ENCODE measurements around the gene THEM5. TPM values are rescaled to one million over a fixed set of nuclear protein-coding genes. Genes with fewer than 3 reads are reported as not detected.
"Not testable (repeated sequence)": the region's sequence is repeated elsewhere in the genome, so short reads cannot be mapped to it uniquely, and the experiment has no call there.

The THEM5 gene
- total RNA-seq, 4 donors from 2014 or later, result not detected

DNA sequence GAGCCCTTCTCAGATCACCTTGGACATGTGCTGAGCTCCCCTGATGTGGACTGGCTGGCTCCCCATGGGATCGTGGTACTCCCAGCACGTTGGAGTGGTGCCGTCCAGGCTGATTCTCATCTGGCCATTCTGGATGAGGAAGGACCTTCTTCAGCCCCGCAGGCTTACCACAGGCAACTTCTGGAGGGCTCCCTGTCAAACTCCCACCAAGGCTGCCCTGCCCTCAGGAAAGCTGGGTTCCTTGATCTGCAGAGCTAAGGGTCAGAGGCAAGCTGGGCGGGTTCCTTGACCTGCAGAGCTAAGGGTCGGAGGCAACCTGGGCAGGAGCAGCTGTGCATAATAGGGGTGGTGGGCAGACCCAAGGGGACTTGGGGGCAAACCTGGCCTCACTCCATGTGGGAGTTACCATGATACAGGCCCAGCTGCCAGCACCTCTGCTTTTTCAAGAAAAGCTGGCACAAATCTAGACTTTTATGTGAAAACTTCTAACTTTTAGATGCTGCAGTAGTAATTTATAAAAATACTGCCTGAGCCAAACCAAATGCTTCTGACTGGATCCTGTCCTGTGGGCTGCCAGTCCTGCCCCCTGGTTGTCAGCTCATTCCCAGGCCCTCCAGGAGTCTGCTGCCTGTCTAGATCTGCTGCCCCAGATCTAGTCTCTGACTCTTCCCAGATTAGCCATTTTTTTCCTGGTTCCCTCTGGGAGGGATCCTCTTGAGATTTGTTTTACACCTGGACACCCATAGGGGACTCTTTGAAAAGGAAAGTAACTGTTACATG, 5.6 kb upstream of the THEM5 start:
- intact Hi-C loops (cut with DNase I), result no loop called here
- DNase-seq, result no peak
- Histone ChIP-seq H3K4me1 (no peaks in the 10 kb centered on the region), H3K27ac (no peak overlapping the region), H3K27me3 (no peaks in the 10 kb centered on the region), H3K9me3 (no peaks in the 10 kb centered on the region), H3K4me3 (replicated peaks in 1 of 3) (no peak overlapping the region), H3K36me3 (no peaks in the 10 kb centered on the region)
- no peak for TF ChIP-seq POLR2A (IDR thresholded peaks at IDR 0.05)
- TF ChIP-seq, protein P1, sequence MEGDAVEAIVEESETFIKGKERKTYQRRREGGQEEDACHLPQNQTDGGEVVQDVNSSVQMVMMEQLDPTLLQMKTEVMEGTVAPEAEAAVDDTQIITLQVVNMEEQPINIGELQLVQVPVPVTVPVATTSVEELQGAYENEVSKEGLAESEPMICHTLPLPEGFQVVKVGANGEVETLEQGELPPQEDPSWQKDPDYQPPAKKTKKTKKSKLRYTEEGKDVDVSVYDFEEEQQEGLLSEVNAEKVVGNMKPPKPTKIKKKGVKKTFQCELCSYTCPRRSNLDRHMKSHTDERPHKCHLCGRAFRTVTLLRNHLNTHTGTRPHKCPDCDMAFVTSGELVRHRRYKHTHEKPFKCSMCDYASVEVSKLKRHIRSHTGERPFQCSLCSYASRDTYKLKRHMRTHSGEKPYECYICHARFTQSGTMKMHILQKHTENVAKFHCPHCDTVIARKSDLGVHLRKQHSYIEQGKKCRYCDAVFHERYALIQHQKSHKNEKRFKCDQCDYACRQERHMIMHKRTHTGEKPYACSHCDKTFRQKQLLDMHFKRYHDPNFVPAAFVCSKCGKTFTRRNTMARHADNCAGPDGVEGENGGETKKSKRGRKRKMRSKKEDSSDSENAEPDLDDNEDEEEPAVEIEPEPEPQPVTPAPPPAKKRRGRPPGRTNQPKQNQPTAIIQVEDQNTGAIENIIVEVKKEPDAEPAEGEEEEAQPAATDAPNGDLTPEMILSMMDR (IDR thresholded peaks at IDR 0.05), result no peak
- WGBS, 2 donors, result 85 to 96% methylated on average over 6 of the region's 6 CpGs

GRCh38 chr1:151858030-151858746, 4.7 kb upstream of the THEM5 start:
- Histone ChIP-seq H3K27me3 (no peaks in the 10 kb centered on the region), H3K27ac (no peak overlapping the region), H3K4me1 (no peaks in the 10 kb centered on the region), H3K9me3 (no peaks in the 10 kb centered on the region), H3K36me3 (no peaks in the 10 kb centered on the region), H3K4me3 (replicated peaks in 1 of 3) (no peak overlapping the region)
- no peak for DNase-seq
- intact Hi-C loops (cut with DNase I), result no loop called here
- 75 to 91% methylated on average over 3 of the region's 3 CpGs for WGBS, 2 donors
- TF ChIP-seq, protein P1 (IDR thresholded peaks at IDR 0.05), result no peak
- TF ChIP-seq POLR2A (IDR thresholded peaks at IDR 0.05), result no peak

GRCh38 chr1:151855933-151856332, 2.4 kb upstream of the THEM5 start:
- no peaks in the 10 kb centered on the region for H3K36me3 ChIP-seq
- no peak overlapping the region for H3K4me3 ChIP-seq (replicated peaks in 1 of 3)
- no peak for DNase-seq
- no peaks in the 10 kb centered on the region for H3K27me3 ChIP-seq
- no peaks in the 10 kb centered on the region for H3K9me3 ChIP-seq
- H3K27ac ChIP-seq, result no peak overlapping the region
- no peaks in the 10 kb centered on the region for H3K4me1 ChIP-seq
- 72 to 73% methylated on average over 4 of the region's 4 CpGs for WGBS, 2 donors
- TF ChIP-seq POLR2A (IDR thresholded peaks at IDR 0.05), result no peak
- TF ChIP-seq, protein P1 (IDR thresholded peaks at IDR 0.05), result no peak
- intact Hi-C loops (cut with DNase I), result no loop called here

DNA sequence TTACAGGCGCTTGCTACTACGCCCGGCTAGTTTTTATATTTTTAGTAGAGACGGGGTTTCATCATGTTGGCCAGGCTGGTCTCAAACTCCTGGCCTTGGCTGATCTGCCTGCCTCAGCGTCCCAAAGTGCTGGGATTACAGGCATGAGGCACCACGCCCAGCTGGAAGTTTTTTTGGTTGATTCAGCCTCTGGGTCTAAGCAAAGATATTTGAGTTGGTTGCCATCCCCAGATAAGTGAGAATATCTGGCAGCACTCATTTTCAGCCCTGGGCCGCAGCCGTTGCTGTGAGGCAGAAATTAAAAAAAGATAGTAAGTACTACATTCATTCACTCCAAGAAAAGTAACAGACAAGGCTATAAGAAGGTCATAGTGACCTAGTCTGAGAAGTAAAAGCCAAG, 2.0 kb upstream of the THEM5 start:
- H3K4me3 ChIP-seq (replicated peaks in 1 of 3); H3K27ac ChIP-seq; intact Hi-C loops (cut with DNase I); H3K27me3 ChIP-seq; H3K9me3 ChIP-seq; DNase-seq; H3K36me3 ChIP-seq; H3K4me1 ChIP-seq: not testable (repeated sequence)
- WGBS, 2 donors, result 76 to 85% methylated on average over 7 to 8 of the region's 8 CpGs

DNA sequence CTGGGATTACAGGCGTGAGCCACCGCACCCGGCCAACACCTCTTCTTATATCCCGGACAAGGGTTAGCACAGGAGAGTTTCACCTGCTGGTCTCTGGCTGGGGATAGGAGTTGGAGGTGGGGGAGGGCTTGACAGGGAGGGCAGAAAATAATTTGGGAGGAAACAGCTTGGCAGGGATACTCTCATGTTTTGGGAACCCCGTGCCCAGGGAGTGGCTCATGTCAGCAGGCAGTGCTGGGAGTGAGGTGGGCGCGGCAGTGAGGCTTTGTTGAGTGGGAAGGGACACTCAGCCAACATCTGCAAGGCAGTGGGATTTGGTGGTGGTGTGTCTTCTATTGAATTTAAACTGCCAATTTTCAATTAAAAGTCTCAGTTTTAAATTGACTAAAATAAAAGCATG, 1.1 kb upstream of the THEM5 start:
- no peak overlapping the region for H3K4me3 ChIP-seq (replicated peaks in 1 of 3)
- intact Hi-C loops (cut with DNase I), result no loop called here
- DNase-seq, result no peak
- no peaks in the 10 kb centered on the region for H3K9me3 ChIP-seq
- 80 to 89% methylated on average over 7 of the region's 7 CpGs for WGBS, 2 donors
- no peaks in the 10 kb centered on the region for H3K4me1 ChIP-seq
- H3K36me3 ChIP-seq, result no peaks in the 10 kb centered on the region
- no peaks in the 10 kb centered on the region for H3K27me3 ChIP-seq
- TF ChIP-seq, protein P1 (IDR thresholded peaks at IDR 0.05), result no peak
- no peak for TF ChIP-seq POLR2A (IDR thresholded peaks at IDR 0.05)
- no peak overlapping the region for H3K27ac ChIP-seq
